HL-60 (cell line): ENCODE measurements around the gene CDRT15.

Experiments used
- CTCF ChIP-seq: IDR thresholded peaks from one replicate; pipeline ENCODE4 v1.5.1; 2011; ENCODE audit warnings: low read length, control low read depth, inconsistent platforms; ENCODE audit not compliant: insufficient read depth
- POLR2AphosphoS5 ChIP-seq: IDR thresholded peaks from 2 replicates; pipeline ENCODE4 v1.6.1; 2012; ENCODE audit warnings: low read depth

GRCh38 chr17:14211801-14212200 lies 24.9 kb downstream of the CDRT15 start:
- no peak for TF ChIP-seq POLR2AphosphoS5
- no peak for TF ChIP-seq CTCF
